ENCODE data around the gene FAM118B. TPM values are rescaled to one million over a fixed set of nuclear protein-coding genes. Genes with fewer than 3 reads are reported as not detected.

The FAM118B gene
- total RNA-seq, 3 donors from 2014 or later = 14.4 to 19.0 (median 18.7) TPM

GRCh38 chr11:126288237-126288636 lies 76.7 kb downstream of the FAM118B start:
- intact Hi-C loops (cut with DNase I; ENCODE audit: low total_unique reads) = no loop called here
- no peak for DNase-seq (ENCODE audit: low spot score in 2 of 2)
- no peak overlapping the region for H3K4me3 ChIP-seq
- H3K36me3 ChIP-seq = peaks cover 3% of the 10 kb centered on the region
- no peak for TF ChIP-seq POLR2A (IDR thresholded peaks at IDR 0.05)
- no peak for TF ChIP-seq CTCF (IDR thresholded peaks at IDR 0.05)
- TF ChIP-seq POLR2AphosphoS5 (IDR thresholded peaks at IDR 0.05) = no peak
- H3K9me3 ChIP-seq = no peaks in the 10 kb centered on the region
- no peak overlapping the region for H3K27ac ChIP-seq
- H3K27me3 ChIP-seq = no peaks in the 10 kb centered on the region
- no peaks in the 10 kb centered on the region for H3K4me1 ChIP-seq

GRCh38 chr11:126290887-126291286 lies 79.3 kb downstream of the FAM118B start:
- no peak overlapping the region for H3K4me3 ChIP-seq
- no peak for TF ChIP-seq CTCF (IDR thresholded peaks at IDR 0.05)
- TF ChIP-seq POLR2A (IDR thresholded peaks at IDR 0.05) = no peak
- intact Hi-C loops (cut with DNase I; ENCODE audit: low total_unique reads) = no loop called here
- peak overlapping the region in 1 of 2 donors; percentile 3 for H3K27ac ChIP-seq
- no peak for DNase-seq (ENCODE audit: low spot score in 2 of 2)
- no peaks in the 10 kb centered on the region for H3K27me3 ChIP-seq
- no peaks in the 10 kb centered on the region for H3K4me1 ChIP-seq
- peaks cover 3% of the 10 kb centered on the region for H3K36me3 ChIP-seq
- no peaks in the 10 kb centered on the region for H3K9me3 ChIP-seq

GRCh38 chr11:126293726-126294125 lies 82.1 kb downstream of the FAM118B start:
- Histone ChIP-seq H3K9me3 (no peaks in the 10 kb centered on the region), H3K4me3 (no peak overlapping the region), H3K36me3 (peaks cover 3% of the 10 kb centered on the region), H3K4me1 (no peaks in the 10 kb centered on the region), H3K27me3 (no peaks in the 10 kb centered on the region), H3K27ac (no peak overlapping the region)
- no peak for DNase-seq (ENCODE audit: low spot score in 2 of 2)
- TF ChIP-seq POLR2AphosphoS5 (IDR thresholded peaks at IDR 0.05) (no peak), POLR2A (IDR thresholded peaks at IDR 0.05) (no peak), CTCF (IDR thresholded peaks at IDR 0.05) (no peak)
- intact Hi-C loops (cut with DNase I; ENCODE audit: low total_unique reads) = no loop called here

GRCh38 chr11:126297004-126297403 lies 85.4 kb downstream of the FAM118B start:
- H3K4me3 ChIP-seq = no peak overlapping the region
- no peak for DNase-seq (ENCODE audit: low spot score in 2 of 2)
- no peak overlapping the region for H3K27ac ChIP-seq
- H3K36me3 ChIP-seq = no peaks in the 10 kb centered on the region
- intact Hi-C loops (cut with DNase I; ENCODE audit: low total_unique reads) = no loop called here
- H3K27me3 ChIP-seq = no peaks in the 10 kb centered on the region
- TF ChIP-seq POLR2A (IDR thresholded peaks at IDR 0.05) (no peak), CTCF (IDR thresholded peaks at IDR 0.05) (no peak), POLR2AphosphoS5 (IDR thresholded peaks at IDR 0.05) (no peak)
- no peaks in the 10 kb centered on the region for H3K4me1 ChIP-seq
- H3K9me3 ChIP-seq = no peaks in the 10 kb centered on the region

GRCh38 chr11:126303623-126304456 lies 92.3 kb downstream of the FAM118B start, which contains the start of gene DCPS:
Gene DCPS (plus strand): TSS chr11:126304060. CDS start chr11:126304081, 21 bp downstream.
- peak; percentile 84 to 85 for DNase-seq (ENCODE audit: low spot score in 2 of 2)
- H3K27ac ChIP-seq = peak within 1 kb of the TSS; percentile 90 to 91

More at GRCh38 chr11:126303623-126304456, 92.3 kb downstream of the FAM118B start, which contains the start of gene DCPS:
- H3K27me3 ChIP-seq = no peaks in the 10 kb centered on the region
- H3K9me3 ChIP-seq = no peaks in the 10 kb centered on the region
- peak within 1 kb of the TSS; percentile 55 to 76 (median 60) for H3K4me3 ChIP-seq
- intact Hi-C loops (cut with DNase I; ENCODE audit: low total_unique reads) = no loop called here
- no peaks in the 10 kb centered on the region for H3K36me3 ChIP-seq
- peak; percentile 27 for TF ChIP-seq POLR2A (IDR thresholded peaks at IDR 0.05)
- TF ChIP-seq CTCF (IDR thresholded peaks at IDR 0.05) = no peak
- TF ChIP-seq POLR2AphosphoS5 (IDR thresholded peaks at IDR 0.05) = peak; percentile 61 to 69 (median 64)
- peaks cover 0 to 6% of the 10 kb centered on the region in 2 donors for H3K4me1 ChIP-seq
